ENCODE measurements around the gene HEXB. TPM values are rescaled to one million over a fixed set of nuclear protein-coding genes. Genes with fewer than 3 reads are reported as not detected.

The HEXB gene
- total and polyA plus RNA-seq, 7 donors, result 31.0 to 63.3 (median 48.4) TPM

- intact Hi-C loops (cut with DNase I), result loop anchor here in 1 of 2 donors (10.0 kb wide), 1 partner anchor 585 kb away; no protein-coding TSS in a partner anchor
- Histone ChIP-seq H3K4me1 (no peaks in the 10 kb centered on the region), H3K27ac (no peak overlapping the region), H3K9me3 (no peaks in the 10 kb centered on the region), H3K4me3 (no peak overlapping the region), H3K36me3 (ENCODE audit: insufficient read depth in 1 of 2, low read depth in 1 of 2) (no peaks in the 10 kb centered on the region), H3K27me3 (ENCODE audit: insufficient read depth in 3 of 3, low read length in 2 of 3) (peaks cover 0 to 3% (median 0%) of the 10 kb centered on the region in 3 donors)
- 55 to 60% (median 56%) methylated on average over 4 of the region's 4 CpGs for WGBS, 3 donors
- no peak for TF ChIP-seq CTCF (IDR thresholded peaks at IDR 0.05)
- DNase-seq (no peak), ATAC-seq (no peak)
Measured at GRCh38 chr5:74679966-74680365, 5.1 kb upstream of the HEXB start.

- WGBS, 3 donors, result 62 to 71% (median 65%) methylated on average over 10 of the region's 10 CpGs
- intact Hi-C loops (cut with DNase I), result loop anchor here in 1 of 2 donors (2.0 kb wide), 1 partner anchor 81 kb away; the partner anchor contains the start of genes GFM2 and NSA2
- no peak for DNase-seq
Measured at GRCh38 chr5:74685979-74686631, 1.1 kb downstream of the HEXB start.

GRCh38 chr5:74686962-74687751 is 2.1 kb downstream of the HEXB start:
- TF ChIP-seq CTCF (IDR thresholded peaks at IDR 0.05), result no peak
- Histone ChIP-seq H3K4me1 (peaks cover 23% of the 10 kb centered on the region), H3K9me3 (no peaks in the 10 kb centered on the region), H3K36me3 (ENCODE audit: insufficient read depth in 1 of 2, low read depth in 1 of 2) (peaks cover 0 to 34% of the 10 kb centered on the region in 2 donors), H3K27ac (no peak overlapping the region), H3K4me3 (peak overlapping the region; percentile 85), H3K27me3 (ENCODE audit: insufficient read depth in 3 of 3, low read length in 2 of 3) (no peaks in the 10 kb centered on the region)
- intact Hi-C loops (cut with DNase I), result no loop called here
- no peak for ATAC-seq
- WGBS, 3 donors, result 75 to 85% (median 79%) methylated on average over 5 of the region's 5 CpGs
- DNase-seq, result no peak

More at GRCh38 chr5:74685979-74686631, 1.1 kb downstream of the HEXB start:
- no peak for TF ChIP-seq CTCF (IDR thresholded peaks at IDR 0.05)
- H3K9me3 ChIP-seq, result no peaks in the 10 kb centered on the region
- peak in 3 of 4 donors; percentile 12 to 25 (median 24) for ATAC-seq
- H3K27me3 ChIP-seq (ENCODE audit: insufficient read depth in 3 of 3, low read length in 2 of 3), result no peaks in the 10 kb centered on the region
- H3K4me1 ChIP-seq, result peaks cover 23% of the 10 kb centered on the region
- peak overlapping the region; percentile 85 for H3K4me3 ChIP-seq
- H3K36me3 ChIP-seq (ENCODE audit: insufficient read depth in 1 of 2, low read depth in 1 of 2), result peaks cover 0 to 23% of the 10 kb centered on the region in 2 donors
- H3K27ac ChIP-seq, result peak overlapping the region; percentile 88

- TF ChIP-seq CTCF (IDR thresholded peaks at IDR 0.05), result no peak
- intact Hi-C loops (cut with DNase I), result no loop called here
- no peak overlapping the region for H3K4me3 ChIP-seq
- ATAC-seq (no peak), DNase-seq (no peak)
- no peaks in the 10 kb centered on the region for H3K27me3 ChIP-seq (ENCODE audit: insufficient read depth in 3 of 3, low read length in 2 of 3)
- no peaks in the 10 kb centered on the region for H3K4me1 ChIP-seq
- H3K9me3 ChIP-seq, result no peaks in the 10 kb centered on the region
- WGBS, 3 donors, result 93 to 95% (median 94%) methylated on average over 4 of the region's 4 CpGs
- no peak overlapping the region for H3K27ac ChIP-seq
- H3K36me3 ChIP-seq (ENCODE audit: insufficient read depth in 1 of 2, low read depth in 1 of 2), result peaks cover 2 to 85% of the 10 kb centered on the region in 2 donors
Measured at GRCh38 chr5:74693191-74693590, 8.2 kb downstream of the HEXB start.

Measured in psoas muscle (tissue), 8 donors.